ENCODE results near the gene CDK2AP2. TPM values are rescaled to one million over a fixed set of nuclear protein-coding genes. Genes with fewer than 3 reads are reported as not detected.
A peak's percentile ranks its signal among the peaks of the same experiment; 100 is the strongest.

Gene CDK2AP2, protein sequence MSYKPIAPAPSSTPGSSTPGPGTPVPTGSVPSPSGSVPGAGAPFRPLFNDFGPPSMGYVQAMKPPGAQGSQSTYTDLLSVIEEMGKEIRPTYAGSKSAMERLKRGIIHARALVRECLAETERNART
- polyA plus RNA-seq (2012; rRNA removed), result 32.8 and 47.9 TPM in 2 replicates
- polyA plus RNA-seq (2012; cell fraction: cytosol; rRNA removed), result 18.5 and 30.3 TPM in 2 replicates
- 61.4 and 65.8 TPM in 2 replicates for polyA plus RNA-seq (2012; cell fraction: nucleus; rRNA removed)

DNA sequence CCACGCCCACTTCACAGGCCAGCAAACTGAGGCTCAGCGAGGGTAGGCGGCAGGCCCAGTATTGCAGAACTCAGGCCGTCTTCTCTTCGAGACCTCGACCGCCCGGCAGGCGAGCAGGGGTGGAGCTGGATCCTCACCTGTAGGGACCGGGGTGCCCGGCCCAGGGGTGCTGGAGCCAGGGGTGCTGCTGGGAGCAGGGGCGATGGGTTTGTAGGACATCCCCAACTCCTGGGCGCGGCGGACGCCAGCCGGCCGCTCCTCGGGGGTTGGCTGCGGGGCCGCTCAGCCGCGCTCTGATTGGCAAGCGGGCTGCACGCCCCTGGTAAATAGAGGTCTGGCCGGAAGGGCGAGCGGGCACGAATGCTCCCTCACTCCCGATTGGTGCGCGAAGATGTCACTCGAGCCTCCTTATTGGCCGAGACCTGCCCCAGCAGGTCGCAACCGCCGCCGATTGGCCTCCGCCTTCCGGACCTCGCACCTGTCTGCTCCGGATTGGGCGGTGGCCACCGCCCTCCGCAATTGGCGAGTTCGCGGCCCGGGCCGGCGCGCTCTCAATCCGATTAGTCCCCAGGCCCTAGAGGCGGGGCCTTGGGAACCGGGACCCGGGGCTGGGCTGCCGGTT lies at the start of gene CDK2AP2:
Gene CDK2AP2 (minus strand): TSS at position 299 of the 622 bp plus-strand sequence. CDS start 80 bp downstream, at position 219.
- Histone ChIP-seq H3K4me1 (ENCODE audit: control insufficient read depth in 1 of 2, insufficient read depth in 2 of 2, low read depth in 1 of 2, low read length in 1 of 2) (peaks cover 10 to 36% of the 10 kb centered on the region in 2 experiments), H3K4me2 (peak within 1 kb of the TSS; percentile 95), H3K79me2 (ENCODE audit: insufficient read depth) (peaks cover 26% of the 10 kb centered on the region), H3K4me3 (ENCODE audit: low read depth in 2 of 2, low read length in 1 of 2) (peak within 1 kb of the TSS; percentile 68 to 89), H2AFZ (ENCODE audit: low read depth) (peak within 1 kb of the TSS; percentile 81), H3K27me3 (ENCODE audit: insufficient read depth) (no peaks in the 10 kb centered on the region; the same call in 1 of the 2 replicates), H3K9ac (peak within 1 kb of the TSS; percentile 77), H3K36me3 (replicated peaks in 1 of 2; ENCODE audit: control insufficient read depth in 1 of 2, insufficient read depth in 2 of 2, low read length in 1 of 2) (peaks cover 0 to 6% of the 10 kb centered on the region in 2 experiments), H3F3A (replicated peaks; ENCODE audit: insufficient read depth) (peaks cover 22% of the 10 kb centered on the region), H3K9me2 (no peaks in the 10 kb centered on the region), H3K9me3 (no peaks in the 10 kb centered on the region), H4K20me1 (ENCODE audit: insufficient read depth) (peaks cover 9% of the 10 kb centered on the region), H3K27ac (ENCODE audit: low read depth in 2 of 2, low read length in 1 of 2) (peak within 1 kb of the TSS; percentile 89 to 96)
- peak; percentile 97 for DNase-seq
- ChIA-PET CTCF (interaction anchor here (1.1 kb wide), 1 partner anchor 15 kb away, joined by 3 read pairs; no protein-coding TSS in a partner anchor), POLR2A (interaction anchor here (1.4 kb wide), 1 partner anchor 106 kb away, joined by 5 read pairs; the partner anchor contains the start of gene PPP1CA)
- 3% methylated on average over 22 of the region's 57 CpGs for WGBS (ENCODE audit: low lambda C conversion rate)
- TF ChIP-seq RCOR1 (IDR thresholded peaks at IDR 0.05; ENCODE audit: low read length), result peak; percentile 40; the same call in 1 of the 2 replicates
- TF ChIP-seq EP300 (IDR thresholded peaks at IDR 0.05; ENCODE audit: borderline replicate concordance in 1 of 2, low read depth in 1 of 2, low read length in 1 of 2), result no peak
- TF ChIP-seq TAF1 (IDR thresholded peaks at IDR 0.05; ENCODE audit: borderline replicate concordance, low read depth, low read length), result no peak
- TF ChIP-seq, protein P1, sequence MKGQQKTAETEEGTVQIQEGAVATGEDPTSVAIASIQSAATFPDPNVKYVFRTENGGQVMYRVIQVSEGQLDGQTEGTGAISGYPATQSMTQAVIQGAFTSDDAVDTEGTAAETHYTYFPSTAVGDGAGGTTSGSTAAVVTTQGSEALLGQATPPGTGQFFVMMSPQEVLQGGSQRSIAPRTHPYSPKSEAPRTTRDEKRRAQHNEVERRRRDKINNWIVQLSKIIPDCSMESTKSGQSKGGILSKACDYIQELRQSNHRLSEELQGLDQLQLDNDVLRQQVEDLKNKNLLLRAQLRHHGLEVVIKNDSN (IDR thresholded peaks at IDR 0.05; ENCODE audit: borderline replicate concordance, low read depth), result no peak
- peak; percentile 84 for TF ChIP-seq RFX5 (IDR thresholded peaks at IDR 0.05; ENCODE audit: low read length)
- no peak for TF ChIP-seq TCF12 (IDR thresholded peaks at IDR 0.05)
- peak; percentile 56; the same call in 1 of the 2 replicates for TF ChIP-seq SIN3A (IDR thresholded peaks at IDR 0.05; ENCODE audit: borderline replicate concordance, low read depth, low read length)
- TF ChIP-seq, protein P2, sequence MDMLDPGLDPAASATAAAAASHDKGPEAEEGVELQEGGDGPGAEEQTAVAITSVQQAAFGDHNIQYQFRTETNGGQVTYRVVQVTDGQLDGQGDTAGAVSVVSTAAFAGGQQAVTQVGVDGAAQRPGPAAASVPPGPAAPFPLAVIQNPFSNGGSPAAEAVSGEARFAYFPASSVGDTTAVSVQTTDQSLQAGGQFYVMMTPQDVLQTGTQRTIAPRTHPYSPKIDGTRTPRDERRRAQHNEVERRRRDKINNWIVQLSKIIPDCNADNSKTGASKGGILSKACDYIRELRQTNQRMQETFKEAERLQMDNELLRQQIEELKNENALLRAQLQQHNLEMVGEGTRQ (IDR thresholded peaks at IDR 0.05; ENCODE audit: borderline replicate concordance, low read depth, low read length), result no peak
- TF ChIP-seq GATA2 (CRISPR knock-in tag; IDR thresholded peaks at IDR 0.05), result no peak
- no peak; the same call in 1 of the 2 replicates for TF ChIP-seq POLR2AphosphoS5 (IDR thresholded peaks at IDR 0.05; ENCODE audit: low read depth, low read length)
- peak; percentile 91 for TF ChIP-seq CHD2 (IDR thresholded peaks at IDR 0.05; ENCODE audit: low read length, partially characterized antibody)
- TF ChIP-seq JUND (IDR thresholded peaks at IDR 0.05), result no peak
- TF ChIP-seq, protein P3, sequence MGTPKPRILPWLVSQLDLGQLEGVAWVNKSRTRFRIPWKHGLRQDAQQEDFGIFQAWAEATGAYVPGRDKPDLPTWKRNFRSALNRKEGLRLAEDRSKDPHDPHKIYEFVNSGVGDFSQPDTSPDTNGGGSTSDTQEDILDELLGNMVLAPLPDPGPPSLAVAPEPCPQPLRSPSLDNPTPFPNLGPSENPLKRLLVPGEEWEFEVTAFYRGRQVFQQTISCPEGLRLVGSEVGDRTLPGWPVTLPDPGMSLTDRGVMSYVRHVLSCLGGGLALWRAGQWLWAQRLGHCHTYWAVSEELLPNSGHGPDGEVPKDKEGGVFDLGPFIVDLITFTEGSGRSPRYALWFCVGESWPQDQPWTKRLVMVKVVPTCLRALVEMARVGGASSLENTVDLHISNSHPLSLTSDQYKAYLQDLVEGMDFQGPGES (IDR thresholded peaks at IDR 0.05; ENCODE audit: low read depth, low read length), result peak; percentile 98
- TF ChIP-seq FOSL2 (IDR thresholded peaks at IDR 0.05; ENCODE audit: borderline replicate concordance, low read depth), result no peak
- no peak for TF ChIP-seq SMC3 (IDR thresholded peaks at IDR 0.05; ENCODE audit: low read depth, low read length)
- no peak for TF ChIP-seq FOXJ3 (CRISPR knock-in tag; IDR thresholded peaks at IDR 0.05)
- TF ChIP-seq MEF2A (IDR thresholded peaks at IDR 0.05; ENCODE audit: borderline replicate concordance, low read depth), result no peak
- peak; percentile 71; the same call in 1 of the 2 replicates for TF ChIP-seq MAX (IDR thresholded peaks at IDR 0.05; ENCODE audit: low read depth)
- TF ChIP-seq EZH2phosphoT487 (IDR thresholded peaks at IDR 0.05; ENCODE audit: borderline replicate concordance, low read depth), result no peak
- TF ChIP-seq RAD21 (IDR thresholded peaks at IDR 0.05; ENCODE audit: low read length), result no peak
- no peak for TF ChIP-seq ZBTB33 (IDR thresholded peaks at IDR 0.05; ENCODE audit: borderline replicate concordance, low read depth)
- no peak for TF ChIP-seq RXRA (IDR thresholded peaks at IDR 0.05; ENCODE audit: borderline replicate concordance, low read depth)
- no peak for TF ChIP-seq FOXM1 (IDR thresholded peaks at IDR 0.05; ENCODE audit: low read depth)
- peak; percentile 99 for TF ChIP-seq PBX3 (IDR thresholded peaks at IDR 0.05)
- no peak for TF ChIP-seq YY1 (IDR thresholded peaks at IDR 0.05; ENCODE audit: low read depth)
- TF ChIP-seq ELF1 (IDR thresholded peaks at IDR 0.05), result 0 out of 2 replicates have a peak, but pooled peaks have one; percentile 47
- no peak for TF ChIP-seq MXI1 (IDR thresholded peaks at IDR 0.05; ENCODE audit: low read depth, low read length)
- TF ChIP-seq NRF1 (IDR thresholded peaks at IDR 0.05; ENCODE audit: low read depth, low read length), result no peak
